ENCODE data around the gene ENSA.

GRCh38 chr1:150660584-150660983 is 31.2 kb upstream of the ENSA start:
- no peak for TF ChIP-seq L3MBTL2 (conservative IDR thresholded peaks at IDR 0.05)
- no peak for TF ChIP-seq PKNOX1 (IDR thresholded peaks at IDR 0.05)
- TF ChIP-seq FOXA1 (IDR thresholded peaks at IDR 0.05): no peak
- no peak for TF ChIP-seq ARNT (IDR thresholded peaks at IDR 0.05)
- no peak for TF ChIP-seq SUZ12 (IDR thresholded peaks at IDR 0.05)
- TF ChIP-seq BHLHE40 (IDR thresholded peaks at IDR 0.05; ENCODE audit: borderline replicate concordance): no peak
- no peak for TF ChIP-seq FOXM1 (IDR thresholded peaks at IDR 0.05; ENCODE audit: borderline replicate concordance)
- no peak for TF ChIP-seq FOXK2 (IDR thresholded peaks at IDR 0.05)
- TF ChIP-seq NFRKB (IDR thresholded peaks at IDR 0.05): no peak
- TF ChIP-seq SP1 (IDR thresholded peaks at IDR 0.05): no peak
- no peak for TF ChIP-seq ZNF384 (IDR thresholded peaks at IDR 0.05)
- no peak for TF ChIP-seq TARDBP (IDR thresholded peaks at IDR 0.05)
- TF ChIP-seq HDGF (IDR thresholded peaks at IDR 0.05; ENCODE audit: borderline replicate concordance): no peak

Data from HEK293T (cell line).